ENCODE data around the gene HEXIM1.

Gene HEXIM1

GRCh38 chr17:45135192-45135977 is 12.9 kb upstream of the HEXIM1 start, which contains the start of gene ACBD4:
Gene ACBD4, plus strand, starts transcription at chr17:45135687. Its CDS starts 458 bp downstream, at chr17:45136145.
- peak; percentile 96 for DNase-seq (ENCODE audit: low read depth)
- TF ChIP-seq CTCF (IDR thresholded peaks at IDR 0.05; ENCODE audit: low read depth, low read length, missing control alignments): peak; percentile 100
- H3K4me3 ChIP-seq (ENCODE audit: low read depth, low read length): peak within 1 kb of the TSS; percentile 87

GRCh38 chr17:45135978-45136791 is 12.1 kb upstream of the HEXIM1 start:
- no peak for DNase-seq (ENCODE audit: low read depth)
- no peak for TF ChIP-seq CTCF (IDR thresholded peaks at IDR 0.05; ENCODE audit: low read depth, low read length, missing control alignments)
- peak overlapping the region; percentile 87 for H3K4me3 ChIP-seq (ENCODE audit: low read depth, low read length)

- no peak overlapping the region for H3K4me3 ChIP-seq (ENCODE audit: low read depth, low read length)
- DNase-seq (ENCODE audit: low read depth): no peak
- no peak for TF ChIP-seq CTCF (IDR thresholded peaks at IDR 0.05; ENCODE audit: low read depth, low read length, missing control alignments)
These were observed 11.3 kb upstream of the HEXIM1 start for GRCh38 chr17:45136846-45137560.

GRCh38 chr17:45137561-45138305 is 10.5 kb upstream of the HEXIM1 start:
- no peak for TF ChIP-seq CTCF (IDR thresholded peaks at IDR 0.05; ENCODE audit: low read depth, low read length, missing control alignments)

GRCh38 chr17:45138911-45139532 is 9.3 kb upstream of the HEXIM1 start:
- no peak overlapping the region for H3K4me3 ChIP-seq (ENCODE audit: low read depth, low read length)
- DNase-seq (ENCODE audit: low read depth): no peak
- TF ChIP-seq CTCF (IDR thresholded peaks at IDR 0.05; ENCODE audit: low read depth, low read length, missing control alignments): no peak

More at GRCh38 chr17:45137561-45138305, 10.5 kb upstream of the HEXIM1 start:
- no peak overlapping the region for H3K4me3 ChIP-seq (ENCODE audit: low read depth, low read length)
- DNase-seq (ENCODE audit: low read depth): no peak

GRCh38 chr17:45139533-45139920 is 8.7 kb upstream of the HEXIM1 start:
- DNase-seq (ENCODE audit: low read depth): no peak
- H3K4me3 ChIP-seq (ENCODE audit: low read depth, low read length): no peak overlapping the region
- no peak for TF ChIP-seq CTCF (IDR thresholded peaks at IDR 0.05; ENCODE audit: low read depth, low read length, missing control alignments)
